NB4 (cell line): ENCODE measurements around the gene UNC5C.

ENCODE experiments used
- MAX ChIP-seq: IDR thresholded peaks from 2 replicates; pipeline ENCODE4 v1.6.1; 2011; ENCODE audit warnings: low read depth, low read length
- MYC ChIP-seq: IDR thresholded peaks from 2 replicates; pipeline ENCODE4 v1.6.1; 2011; ENCODE audit warnings: low read depth, low read length
- POLR2A ChIP-seq: IDR thresholded peaks from 2 replicates; pipeline ENCODE4 v1.6.1; 2011; ENCODE audit warnings: mild to moderate bottlenecking; ENCODE audit not compliant: insufficient read length; ENCODE audit errors: extremely low read depth
- TF ChIP-seq, protein P1 (sequence below): IDR thresholded peaks from one replicate; pipeline ENCODE4 v1.5.1; 2012; ENCODE audit warnings: low read depth, low read length

DNA sequence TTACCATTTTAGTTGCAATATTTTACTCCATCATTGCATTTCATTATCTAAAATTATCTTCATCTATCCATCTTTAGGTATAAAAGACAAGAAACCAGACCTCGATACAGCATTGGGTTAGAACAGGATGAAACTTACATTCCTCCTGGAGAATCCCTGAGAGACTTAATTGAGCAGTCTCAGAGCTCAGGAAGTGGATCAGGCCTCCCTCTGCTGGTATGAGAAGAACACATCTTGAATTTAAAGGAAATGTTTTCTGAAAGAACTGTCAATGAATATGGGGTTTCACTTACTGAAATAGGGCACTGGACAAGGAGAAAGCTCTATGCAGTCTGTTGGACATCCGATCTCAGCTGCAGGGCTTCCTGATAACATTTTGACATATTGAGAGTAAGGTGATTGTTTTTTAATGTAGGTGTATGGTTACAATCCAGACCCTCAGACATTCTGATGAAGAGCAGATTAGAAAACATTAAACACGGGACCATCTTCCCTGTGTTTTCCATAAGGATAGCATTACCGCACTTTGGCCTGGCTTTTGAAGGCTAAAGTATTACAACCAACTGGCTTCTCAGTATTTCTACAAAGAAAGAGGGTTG, 423.8 kb downstream of the UNC5C start:
- TF ChIP-seq, protein P1, sequence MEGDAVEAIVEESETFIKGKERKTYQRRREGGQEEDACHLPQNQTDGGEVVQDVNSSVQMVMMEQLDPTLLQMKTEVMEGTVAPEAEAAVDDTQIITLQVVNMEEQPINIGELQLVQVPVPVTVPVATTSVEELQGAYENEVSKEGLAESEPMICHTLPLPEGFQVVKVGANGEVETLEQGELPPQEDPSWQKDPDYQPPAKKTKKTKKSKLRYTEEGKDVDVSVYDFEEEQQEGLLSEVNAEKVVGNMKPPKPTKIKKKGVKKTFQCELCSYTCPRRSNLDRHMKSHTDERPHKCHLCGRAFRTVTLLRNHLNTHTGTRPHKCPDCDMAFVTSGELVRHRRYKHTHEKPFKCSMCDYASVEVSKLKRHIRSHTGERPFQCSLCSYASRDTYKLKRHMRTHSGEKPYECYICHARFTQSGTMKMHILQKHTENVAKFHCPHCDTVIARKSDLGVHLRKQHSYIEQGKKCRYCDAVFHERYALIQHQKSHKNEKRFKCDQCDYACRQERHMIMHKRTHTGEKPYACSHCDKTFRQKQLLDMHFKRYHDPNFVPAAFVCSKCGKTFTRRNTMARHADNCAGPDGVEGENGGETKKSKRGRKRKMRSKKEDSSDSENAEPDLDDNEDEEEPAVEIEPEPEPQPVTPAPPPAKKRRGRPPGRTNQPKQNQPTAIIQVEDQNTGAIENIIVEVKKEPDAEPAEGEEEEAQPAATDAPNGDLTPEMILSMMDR: no peak
- TF ChIP-seq POLR2A (no peak), MAX (no peak), MYC (no peak)
